Stimulated activated CD8-positive, alpha-beta memory T cell treated with anti-CD3 and anti-CD28 coated beads, Interleukin-7, amount 100 ng/mL, for 48 hours (primary cell): Measurements from ENCODE around the gene ALX4.

Experiments
- DNase-seq, 2 donors: peaks; one replicate each; pipeline ENCODE4 v3.0.0-alpha.2; 2020; ENCODE audit warnings: low read depth in 1 of 2; ENCODE audit errors: extremely low read depth in 1 of 2

ALX4 gene

DNA sequence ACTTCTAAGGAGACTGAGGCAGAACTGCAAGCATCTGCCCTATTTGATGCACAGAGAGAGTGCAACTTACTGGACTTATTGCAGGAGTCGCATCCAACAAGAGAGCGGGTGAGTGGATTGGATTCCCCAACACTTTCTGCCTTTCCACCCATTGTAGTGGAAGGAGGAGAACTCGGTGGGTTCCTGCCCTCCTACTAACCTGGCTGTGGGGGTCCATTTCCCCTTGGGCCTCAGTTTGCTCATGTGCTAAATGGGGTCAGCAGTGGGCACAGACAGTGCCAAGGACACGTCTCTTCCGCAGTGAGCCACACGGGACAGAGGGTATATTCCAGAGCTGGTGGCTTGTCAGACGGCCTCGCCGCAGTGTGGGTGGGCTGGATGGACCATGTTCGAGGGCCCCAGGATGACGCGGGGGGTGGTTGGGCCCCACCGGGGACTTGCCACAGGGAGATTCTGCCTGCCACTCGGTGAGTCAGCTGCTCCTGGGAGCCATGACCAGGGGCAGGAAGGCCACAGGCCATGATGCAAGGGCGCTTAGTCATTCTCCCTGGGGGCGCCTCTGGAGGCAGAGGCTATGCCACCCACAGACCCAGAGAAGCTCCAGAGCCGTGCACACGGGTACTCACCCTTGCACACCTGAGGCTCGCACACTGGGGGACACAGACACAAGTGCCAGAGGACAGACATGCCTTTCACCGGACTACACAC lies 8.2 kb downstream of the ALX4 start:
- DNase-seq = no peak

- no peak for DNase-seq
Observed at GRCh38 chr11:44300844-44301563, 8.9 kb downstream of the ALX4 start.

DNA sequence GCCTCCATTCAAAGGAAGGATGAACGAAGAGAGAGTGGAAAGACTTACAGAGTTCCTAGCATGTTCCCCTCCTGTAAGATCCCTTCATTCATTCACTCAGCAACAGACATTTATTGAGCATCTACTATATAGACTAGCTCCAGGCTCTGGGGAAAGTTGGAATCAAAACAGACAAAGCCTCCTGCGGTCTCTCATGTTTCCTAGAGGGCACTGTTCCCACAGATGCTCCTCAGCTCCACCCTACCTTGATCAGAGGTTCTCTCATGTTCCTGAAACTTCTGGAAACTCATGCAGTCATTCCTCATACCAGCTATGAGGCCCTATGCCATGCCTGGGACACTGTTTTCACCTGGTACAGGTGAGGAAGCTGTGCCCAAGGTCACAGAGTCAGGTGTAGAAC lies 11.1 kb downstream of the ALX4 start:
- no peak for DNase-seq

- no peak for DNase-seq
Observed at GRCh38 chr11:44290208-44290607, 19.7 kb downstream of the ALX4 start.

GRCh38 chr11:44288133-44288526 lies 21.8 kb downstream of the ALX4 start:
- no peak for DNase-seq

- no peak for DNase-seq
Observed at GRCh38 chr11:44286911-44287310, 23.0 kb downstream of the ALX4 start.

GRCh38 chr11:44286268-44286880 lies 23.6 kb downstream of the ALX4 start:
- peak in 1 of 2 donors; percentile 25 for DNase-seq

DNA sequence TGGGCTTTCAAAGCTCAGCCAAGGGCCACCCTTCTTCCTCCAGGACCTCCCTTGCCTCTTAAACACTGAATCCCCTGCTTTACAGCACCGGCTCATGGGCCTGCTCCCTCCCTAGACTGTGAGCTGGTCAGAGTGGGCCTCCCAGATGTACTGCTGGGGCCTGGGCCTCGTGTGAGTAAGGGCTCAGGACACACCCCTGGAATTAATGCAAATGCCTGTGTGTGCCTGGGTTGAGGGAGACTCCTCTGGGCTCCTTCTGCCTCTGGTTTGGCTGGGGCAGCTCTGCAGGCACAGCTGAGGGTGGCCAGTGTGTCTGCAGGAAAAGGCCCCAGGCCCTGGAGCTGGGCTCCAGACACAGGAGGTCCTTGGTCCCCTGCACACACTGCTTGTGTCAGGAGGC lies 24.2 kb downstream of the ALX4 start:
- DNase-seq = no peak

- DNase-seq = no peak
Observed at GRCh38 chr11:44282620-44283019, 27.3 kb downstream of the ALX4 start.

GRCh38 chr11:44281151-44281550 lies 28.8 kb downstream of the ALX4 start:
- DNase-seq = no peak

DNA sequence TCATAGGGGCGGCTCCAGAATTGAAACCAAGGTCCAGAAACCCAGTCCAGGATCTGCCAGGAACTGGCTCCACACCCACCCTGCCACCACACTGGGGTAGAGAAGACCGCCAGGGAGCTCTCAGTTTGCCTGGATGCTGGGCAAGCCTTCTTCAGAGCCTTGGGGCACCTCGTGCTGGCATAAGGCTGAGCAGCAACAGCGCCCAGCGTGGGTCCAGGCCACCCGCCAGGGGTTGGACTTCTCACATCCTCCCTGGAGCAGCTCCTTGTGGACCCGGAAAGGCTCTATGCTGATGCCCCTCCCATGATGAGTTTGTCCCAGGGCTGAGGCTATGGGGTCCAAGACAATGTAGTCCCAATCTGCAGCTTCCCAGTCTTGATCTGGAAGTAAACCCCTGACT lies 29.7 kb downstream of the ALX4 start:
- DNase-seq = no peak

GRCh38 chr11:44279483-44279882 lies 30.5 kb downstream of the ALX4 start:
- DNase-seq = no peak

GRCh38 chr11:44277196-44278090 lies 32.5 kb downstream of the ALX4 start:
- no peak for DNase-seq

- no peak for DNase-seq
Observed at GRCh38 chr11:44275961-44276550, 33.9 kb downstream of the ALX4 start.

DNA sequence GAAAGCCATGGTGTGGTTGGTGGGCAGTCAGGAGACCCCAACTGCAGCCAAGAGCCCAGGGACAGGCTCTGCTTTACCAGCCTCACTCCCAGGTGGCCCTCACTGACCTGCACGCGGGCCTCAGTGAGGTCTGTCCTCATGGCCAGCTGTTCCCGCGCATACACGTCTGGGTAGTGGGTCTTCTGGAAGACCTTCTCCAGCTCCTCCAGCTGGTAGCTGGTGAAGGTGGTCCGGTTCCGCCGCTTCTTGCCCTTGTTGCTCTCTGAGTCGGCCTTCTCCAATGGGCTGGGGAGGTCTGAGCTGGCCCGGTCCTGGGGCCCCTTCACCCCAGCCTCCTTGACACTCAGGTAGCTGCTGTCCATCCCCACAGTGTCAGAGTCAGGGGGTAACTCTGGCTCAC lies 34.7 kb downstream of the ALX4 start:
- DNase-seq = no peak

- DNase-seq = no peak
Observed at GRCh38 chr11:44274404-44274803, 35.5 kb downstream of the ALX4 start.

- no peak for DNase-seq
Observed at GRCh38 chr11:44271286-44271685, 38.7 kb downstream of the ALX4 start.

GRCh38 chr11:44270403-44271273 lies 39.3 kb downstream of the ALX4 start:
- no peak for DNase-seq

DNA sequence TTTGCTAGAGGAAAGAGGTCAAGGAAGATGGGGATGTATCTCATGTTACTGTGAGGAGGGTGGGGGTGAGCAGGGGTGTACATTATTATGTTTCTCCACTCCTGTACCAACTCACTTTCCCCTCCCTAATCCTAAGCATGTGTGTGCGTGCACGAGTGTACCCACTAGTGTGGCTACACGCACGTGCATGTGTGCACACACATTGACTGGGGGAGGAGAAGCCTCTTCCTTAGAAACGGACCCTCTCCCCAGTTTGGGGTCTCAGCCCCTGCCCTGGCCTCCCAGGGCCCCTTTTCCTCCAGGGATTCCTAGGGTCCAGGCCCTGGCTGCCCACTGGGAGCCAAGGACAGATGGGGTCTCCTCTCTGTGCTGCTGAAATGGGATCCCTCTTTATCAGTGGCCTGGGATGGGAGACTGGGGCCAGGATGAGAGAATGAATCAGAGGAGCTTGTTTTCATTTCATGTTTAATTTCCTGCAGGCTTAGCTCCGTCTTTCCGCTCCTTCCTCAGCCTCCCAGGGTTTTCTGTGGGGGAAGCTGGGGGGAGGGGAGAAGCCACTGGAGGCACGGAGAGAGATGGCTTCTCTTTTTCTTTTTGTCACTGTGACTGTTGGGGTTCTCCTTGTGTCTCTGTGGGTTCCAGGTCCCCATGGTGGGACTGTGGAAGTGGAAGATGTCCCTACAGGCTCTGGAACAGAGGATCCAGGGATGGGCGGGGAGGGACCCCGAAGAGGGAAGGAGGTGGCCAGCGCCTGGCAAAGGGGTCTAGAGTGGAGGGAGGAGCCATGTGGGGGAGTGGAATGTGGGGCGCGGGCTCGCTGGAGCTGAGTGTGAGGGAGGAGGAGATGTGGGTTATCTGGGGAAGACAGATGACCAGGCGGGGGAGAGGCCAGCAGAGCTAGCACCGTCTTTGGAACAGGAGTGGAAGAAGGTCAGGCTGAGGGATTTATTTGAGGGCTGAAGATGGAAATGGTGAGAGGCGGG lies 40.3 kb downstream of the ALX4 start:
- DNase-seq = no peak
